HEK293 (cell line): ENCODE measurements around the gene LAMA2.

Experiments
- CTCF ChIA-PET: fragments of 350-600 bp; formaldehyde crosslinking; extraction: SDS; loops from one replicate; lab custom pipeline; 2021; ENCODE audit warnings: antibody characterized with exemption; lab: Yijun Ruan, JAX
- POLR2A ChIA-PET: fragments of 300-600 bp; formaldehyde crosslinking; extraction: SDS; loops from one replicate; lab custom pipeline; 2020; ENCODE audit warnings: antibody characterized with exemption, inconsistent platforms; lab: Yijun Ruan, JAX
- H3K27ac ChIP-seq: fragments of 200-500 bp; sonication (Bioruptor generic); 2 replicates; pipeline ENCODE4 v1.5.1; 2014; ENCODE audit warnings: low read depth, low read length, control low read depth, inconsistent platforms; ENCODE audit errors: extremely low read depth
- H3K36me3 ChIP-seq, 2 experiments: fragments of 200-500 bp in 1 of 2; sonication (Bioruptor generic) in 1 of 2; 1 replicate in 1 of 2; 2 replicates in 1 of 2; pipeline ENCODE4 v1.5.1; 2014 to 2017; ENCODE audit warnings: inconsistent platforms in 2 of 2, low read length in 2 of 2; ENCODE audit not compliant: control insufficient read depth in 2 of 2, insufficient read depth in 1 of 2
- H3K4me1 ChIP-seq: fragments of 200-500 bp; sonication (Bioruptor generic); 2 replicates; pipeline ENCODE4 v1.5.1; 2014; ENCODE audit warnings: mild to moderate bottlenecking, low read length, inconsistent platforms; ENCODE audit not compliant: control insufficient read depth, insufficient read depth
- H3K4me3 ChIP-seq: 2 replicates; pipeline ENCODE4 v1.5.1; 2011; ENCODE audit warnings: low read depth, mild to moderate bottlenecking, control low read depth, low read length, moderate library complexity
- H3K9me3 ChIP-seq: fragments of 200-500 bp; sonication (Bioruptor generic); 2 replicates; pipeline ENCODE4 v1.5.1; 2014; ENCODE audit warnings: low read depth, low read length, inconsistent platforms; ENCODE audit not compliant: control insufficient read depth, insufficient read depth
- BCL11B ChIP-seq: fragments of 450-650 bp; formaldehyde crosslinking; IDR thresholded peaks from 2 replicates; pipeline ENCODE4 v1.5.1; 2016; ENCODE audit warnings: low read depth, missing biosample characterization, missing genetic modification characterization
- EGR2 ChIP-seq: fragments of 450-650 bp; formaldehyde crosslinking; IDR thresholded peaks from 2 replicates; pipeline ENCODE4 v1.5.1; 2016; ENCODE audit warnings: low read depth, missing biosample characterization, missing genetic modification characterization
- ELK4 ChIP-seq: IDR thresholded peaks from 2 replicates; pipeline ENCODE4 v1.6.1; 2011; ENCODE audit warnings: mild to moderate bottlenecking, low read depth, low read length, borderline replicate concordance
- SALL2 ChIP-seq: fragments of 450-650 bp; formaldehyde crosslinking; IDR thresholded peaks from 2 replicates; pipeline ENCODE4 v1.5.0; 2017; ENCODE audit warnings: missing biosample characterization, mild to moderate bottlenecking, missing genetic modification characterization, borderline replicate concordance
- SETDB1 ChIP-seq: IDR thresholded peaks from one replicate; pipeline ENCODE4 v1.6.1; 2017; ENCODE audit warnings: mild to moderate bottlenecking, low read length, moderate library complexity, mixed read lengths; ENCODE audit not compliant: insufficient read length
- TCF7L2 ChIP-seq: IDR thresholded peaks from 2 replicates; pipeline ENCODE4 v1.6.1; 2011; ENCODE audit warnings: low read depth, mild to moderate bottlenecking, inconsistent platforms, low read length, moderate library complexity, borderline replicate concordance
- ZBTB17 ChIP-seq: fragments of 450-650 bp; formaldehyde crosslinking; IDR thresholded peaks from 2 replicates; pipeline ENCODE4 v1.5.1; 2016; ENCODE audit warnings: missing biosample characterization, missing genetic modification characterization
- ZBTB8A ChIP-seq: fragments of 450-650 bp; formaldehyde crosslinking; IDR thresholded peaks from 2 replicates; pipeline ENCODE4 v1.5.1; 2016; ENCODE audit warnings: missing biosample characterization, missing genetic modification characterization
- ZNF148 ChIP-seq: fragments of 450-650 bp; formaldehyde crosslinking; IDR thresholded peaks from 2 replicates; pipeline ENCODE4 v1.5.0; 2017; ENCODE audit warnings: missing biosample characterization, missing genetic modification characterization, borderline replicate concordance
- ZNF157 ChIP-seq: fragments of 450-650 bp; formaldehyde crosslinking; IDR thresholded peaks from 2 replicates; pipeline ENCODE4 v1.5.1; 2016; ENCODE audit warnings: missing biosample characterization, missing genetic modification characterization
- ZNF174 ChIP-seq: fragments of 450-650 bp; formaldehyde crosslinking; IDR thresholded peaks from 2 replicates; pipeline ENCODE4 v1.5.0; 2017; ENCODE audit warnings: missing biosample characterization, mild to moderate bottlenecking, missing genetic modification characterization
- ZNF221 ChIP-seq: fragments of 450-650 bp; formaldehyde crosslinking; IDR thresholded peaks from 2 replicates; pipeline ENCODE4 v1.5.1; 2017; ENCODE audit warnings: missing biosample characterization, missing genetic modification characterization, borderline replicate concordance
- ZNF239 ChIP-seq: fragments of 450-650 bp; formaldehyde crosslinking; IDR thresholded peaks from 2 replicates; pipeline ENCODE4 v1.5.1; 2016; ENCODE audit warnings: missing biosample characterization, missing genetic modification characterization
- ZNF280C ChIP-seq: fragments of 450-650 bp; formaldehyde crosslinking; IDR thresholded peaks from 2 replicates; pipeline ENCODE4 v1.5.1; 2016; ENCODE audit warnings: missing biosample characterization, missing genetic modification characterization
- ZNF350 ChIP-seq: fragments of 450-650 bp; formaldehyde crosslinking; IDR thresholded peaks from 2 replicates; pipeline ENCODE4 v1.5.0; 2017; ENCODE audit warnings: missing biosample characterization, mild to moderate bottlenecking, missing genetic modification characterization
- ZNF544 ChIP-seq: fragments of 450-650 bp; formaldehyde crosslinking; IDR thresholded peaks from 2 replicates; pipeline ENCODE4 v1.5.0; 2017; ENCODE audit warnings: missing biosample characterization, missing genetic modification characterization
- ZNF660 ChIP-seq: fragments of 450-650 bp; IDR thresholded peaks from 2 replicates; pipeline ENCODE4 v1.5.1; 2018; ENCODE audit warnings: missing biosample characterization, mild to moderate bottlenecking, missing genetic modification characterization
- ZNF670 ChIP-seq: fragments of 450-650 bp; formaldehyde crosslinking; IDR thresholded peaks from 2 replicates; pipeline ENCODE4 v1.5.1; 2016; ENCODE audit warnings: missing biosample characterization, missing genetic modification characterization, low read depth
- ZSCAN18 ChIP-seq: fragments of 450-650 bp; formaldehyde crosslinking; IDR thresholded peaks from 2 replicates; pipeline ENCODE4 v1.5.1; 2016; ENCODE audit warnings: missing biosample characterization, missing genetic modification characterization

The LAMA2 gene

GRCh38 chr6:128993166-128993565 lies 110.2 kb downstream of the LAMA2 start (continued):
- no peak for TF ChIP-seq SETDB1
- TF ChIP-seq ZNF174 (tag by site-specific recombination): no peak
- no peak for TF ChIP-seq ZNF350 (tag by site-specific recombination)
- no peak for TF ChIP-seq ZSCAN18 (tag by site-specific recombination)

GRCh38 chr6:128997880-128998279 lies 114.9 kb downstream of the LAMA2 start:
- no peak overlapping the region for H3K4me3 ChIP-seq
- TF ChIP-seq SALL2 (tag by site-specific recombination): no peak
- no peak for TF ChIP-seq ZNF280C (tag by site-specific recombination)
- TF ChIP-seq ZNF221: no peak
- TF ChIP-seq ZNF544 (tag by site-specific recombination): no peak
- TF ChIP-seq TCF7L2: no peak
- TF ChIP-seq ZNF660: no peak
- TF ChIP-seq, all 188 proteins: peak for 0
- ChIA-PET POLR2A (no interaction called here), CTCF (no interaction called here)
- no peaks in the 10 kb centered on the region for H3K36me3 ChIP-seq
- H3K9me3 ChIP-seq: no peaks in the 10 kb centered on the region
- no peaks in the 10 kb centered on the region for H3K4me1 ChIP-seq
- H3K27ac ChIP-seq: no peak overlapping the region

GRCh38 chr6:129006724-129007514 lies 124.0 kb downstream of the LAMA2 start:
- Histone ChIP-seq H3K9me3 (no peaks in the 10 kb centered on the region), H3K36me3 (no peaks in the 10 kb centered on the region), H3K27ac (no peak overlapping the region), H3K4me3 (no peak overlapping the region), H3K4me1 (0 out of 2 replicates have a peak, but pooled peaks cover 2% of the 10 kb centered on the region)
- no peak for TF ChIP-seq ZNF157
- no peak for TF ChIP-seq ZNF239
- no peak for TF ChIP-seq ZNF660
- no peak for TF ChIP-seq ZNF148 (tag by site-specific recombination)
- no peak for TF ChIP-seq EGR2 (tag by site-specific recombination)
- no peak for TF ChIP-seq ZNF670 (tag by site-specific recombination)
- TF ChIP-seq ZBTB17 (tag by site-specific recombination): no peak
- TF ChIP-seq ZBTB8A: no peak
- no peak for TF ChIP-seq ELK4
- no peak for TF ChIP-seq BCL11B (tag by site-specific recombination)
- ChIA-PET CTCF (interaction anchor here (0.9 kb wide), 1 partner anchor 17 kb away, joined by 3 read pairs; no protein-coding TSS in a partner anchor), POLR2A (interaction anchor here (0.7 to 1.0 kb wide), 2 partner anchors 19 to 287 kb away, joined by 3 to 5 read pairs; no protein-coding TSS in a partner anchor)
